ENCODE results near the gene MRPS26. TPM values are rescaled to one million over a fixed set of nuclear protein-coding genes. Genes with fewer than 3 reads are reported as not detected.

The MRPS26 gene
- total RNA-seq, 1 experiment from 2014 or later = 84.3 TPM

DNA sequence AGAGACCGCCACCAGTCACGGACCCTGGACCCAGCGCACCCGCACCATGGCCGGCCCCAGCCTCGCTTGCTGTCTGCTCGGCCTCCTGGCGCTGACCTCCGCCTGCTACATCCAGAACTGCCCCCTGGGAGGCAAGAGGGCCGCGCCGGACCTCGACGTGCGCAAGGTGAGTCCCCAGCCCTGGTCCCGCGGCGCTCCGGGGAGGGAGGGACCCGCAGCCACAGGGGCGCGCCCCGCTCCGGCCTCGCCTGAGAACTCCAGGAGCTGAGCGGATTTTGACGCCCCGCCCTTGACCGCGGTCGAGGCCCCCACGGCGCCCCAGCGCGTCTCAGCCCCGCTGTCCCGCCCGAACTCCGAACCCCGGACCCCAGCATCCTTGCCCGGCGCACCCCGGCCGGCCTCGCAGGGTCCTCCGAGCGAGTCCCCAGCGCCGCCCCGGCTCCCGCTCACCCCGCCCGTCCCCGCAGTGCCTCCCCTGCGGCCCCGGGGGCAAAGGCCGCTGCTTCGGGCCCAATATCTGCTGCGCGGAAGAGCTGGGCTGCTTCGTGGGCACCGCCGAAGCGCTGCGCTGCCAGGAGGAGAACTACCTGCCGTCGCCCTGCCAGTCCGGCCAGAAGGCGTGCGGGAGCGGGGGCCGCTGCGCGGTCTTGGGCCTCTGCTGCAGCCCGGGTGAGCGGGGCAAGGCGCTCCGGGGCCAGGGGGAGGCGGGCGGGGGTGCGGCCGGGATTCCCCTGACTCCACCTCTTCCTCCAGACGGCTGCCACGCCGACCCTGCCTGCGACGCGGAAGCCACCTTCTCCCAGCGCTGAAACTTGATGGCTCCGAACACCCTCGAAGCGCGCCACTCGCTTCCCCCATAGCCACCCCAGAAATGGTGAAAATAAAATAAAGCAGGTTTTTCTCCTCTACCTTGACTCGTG is 26.0 kb downstream of the MRPS26 start, which contains the start of gene OXT:
Gene OXT, plus strand, starts transcription at position 11 of the 920 bp plus-strand sequence. Its CDS starts 36 bp downstream, at position 47.
- no peak for ATAC-seq

DNA sequence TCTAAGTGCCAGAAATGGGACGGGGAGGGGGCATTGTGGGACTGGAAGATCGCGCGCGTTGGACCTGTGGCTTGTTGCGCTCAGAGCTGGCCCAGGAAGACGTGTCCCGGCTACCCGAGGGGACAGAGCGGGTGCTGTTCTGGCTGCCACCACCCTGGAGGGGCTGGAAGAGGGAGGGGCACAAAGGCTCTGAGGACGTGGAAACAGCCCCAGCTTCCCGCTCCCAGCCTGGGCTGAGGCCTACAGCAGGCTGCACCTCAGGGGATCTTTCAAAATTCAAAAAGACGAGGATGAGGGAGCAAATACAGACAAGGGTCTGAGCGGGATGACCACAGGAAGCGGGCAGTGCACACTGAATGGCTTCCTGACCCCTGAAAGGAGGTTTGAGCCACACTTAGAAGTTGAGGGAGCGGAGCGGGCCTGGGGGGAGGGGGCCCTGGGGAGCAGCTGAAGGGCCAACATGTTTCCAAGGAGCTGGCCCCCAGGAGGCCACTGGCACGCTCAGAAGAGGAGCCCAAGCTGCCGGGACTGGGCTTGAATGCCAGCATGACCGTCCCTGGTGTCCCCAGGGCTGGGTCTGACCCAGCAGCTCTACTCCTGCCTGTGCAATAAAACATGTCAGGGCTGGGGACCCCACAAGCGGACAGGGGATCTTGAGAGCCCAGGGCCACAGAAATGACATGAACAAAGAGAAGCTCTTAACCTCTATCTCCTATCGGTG is 26.8 kb downstream of the MRPS26 start:
- no peaks in the 10 kb centered on the region for H3K36me3 ChIP-seq (ENCODE audit: control insufficient read depth in 1 of 2, insufficient read depth in 2 of 2, low read length in 2 of 2)
- no peaks in the 10 kb centered on the region for H3K79me2 ChIP-seq (ENCODE audit: insufficient read depth, low read length)
- no peak overlapping the region for H3K4me2 ChIP-seq (ENCODE audit: low read length)
- ChIA-PET RAD21 (ENCODE audit: low non-redundant PET in 1 of 2, low total read pairs in 2 of 2, uncharacterized antibody in 2 of 2, unreplicated experiment in 2 of 2) (interaction anchor here in 1 of 2 experiments (0.5 to 0.6 kb wide), 2 partner anchors 28 to 190 kb away, joined by 3 to 7 read pairs; no protein-coding TSS in a partner anchor), CTCF (no interaction called here), POLR2A (no interaction called here)
- H3K9me3 ChIP-seq (ENCODE audit: control insufficient read depth in 1 of 2, insufficient read depth in 1 of 2, low read depth in 1 of 2, low read length in 2 of 2) = no peaks in the 10 kb centered on the region
- H4K20me1 ChIP-seq (ENCODE audit: insufficient read depth) = no peaks in the 10 kb centered on the region
- H3K27me3 ChIP-seq (ENCODE audit: insufficient read depth, low read length) = no peaks in the 10 kb centered on the region
- intact Hi-C loops (cut with micrococcal nuclease) = no loop called here
- no peak overlapping the region for H3K9ac ChIP-seq (ENCODE audit: low read length)
- BruUV-seq (replicated peaks) = no TSS peak
- H3K4me1 ChIP-seq (ENCODE audit: control insufficient read depth in 1 of 2, insufficient read depth in 2 of 2, low read length in 2 of 2) = peaks cover 11 to 22% of the 10 kb centered on the region in 2 experiments; a peak in 3 of 4 replicates
- no peak overlapping the region for H3K4me3 ChIP-seq (replicated peaks in 1 of 2; ENCODE audit: low read depth in 1 of 2, low read length in 2 of 2)
- ATAC-seq (no peak), DNase-seq (ENCODE audit: low read depth, low spot score) (no peak)
- H2AFZ ChIP-seq (ENCODE audit: low read depth, low read length, poor library complexity, severe bottlenecking) = no peak overlapping the region
- H3K27ac ChIP-seq (ENCODE audit: low read depth, low read length) = no peak overlapping the region
- no peaks in the 10 kb centered on the region for H3K9me2 ChIP-seq (ENCODE audit: insufficient read depth)
- no peak for TF ChIP-seq ATF3 (IDR thresholded peaks at IDR 0.05)
- no peak for TF ChIP-seq EZH2phosphoT487 (IDR thresholded peaks at IDR 0.05; ENCODE audit: borderline replicate concordance)
- no peak for TF ChIP-seq TCF7L2 (IDR thresholded peaks at IDR 0.05; ENCODE audit: borderline replicate concordance, extremely low read depth, insufficient read depth, insufficient read length)
- no peak for TF ChIP-seq ELF1 (IDR thresholded peaks at IDR 0.05; ENCODE audit: borderline replicate concordance, low read depth)
- TF ChIP-seq ZFX (IDR thresholded peaks at IDR 0.05) = no peak
- no peak for TF ChIP-seq POLR2AphosphoS5 (IDR thresholded peaks at IDR 0.05; ENCODE audit: low read depth, low read length)
- TF ChIP-seq SP1 (IDR thresholded peaks at IDR 0.05; ENCODE audit: low read depth) = no peak
- no peak for TF ChIP-seq ZNF274 (IDR thresholded peaks at IDR 0.05; ENCODE audit: low read depth, low read length)
- TF ChIP-seq EGR1 (IDR thresholded peaks at IDR 0.05; ENCODE audit: low read depth) = no peak
- TF ChIP-seq FOSL1 (IDR thresholded peaks at IDR 0.05; ENCODE audit: low read depth) = no peak
- TF ChIP-seq, protein P1, sequence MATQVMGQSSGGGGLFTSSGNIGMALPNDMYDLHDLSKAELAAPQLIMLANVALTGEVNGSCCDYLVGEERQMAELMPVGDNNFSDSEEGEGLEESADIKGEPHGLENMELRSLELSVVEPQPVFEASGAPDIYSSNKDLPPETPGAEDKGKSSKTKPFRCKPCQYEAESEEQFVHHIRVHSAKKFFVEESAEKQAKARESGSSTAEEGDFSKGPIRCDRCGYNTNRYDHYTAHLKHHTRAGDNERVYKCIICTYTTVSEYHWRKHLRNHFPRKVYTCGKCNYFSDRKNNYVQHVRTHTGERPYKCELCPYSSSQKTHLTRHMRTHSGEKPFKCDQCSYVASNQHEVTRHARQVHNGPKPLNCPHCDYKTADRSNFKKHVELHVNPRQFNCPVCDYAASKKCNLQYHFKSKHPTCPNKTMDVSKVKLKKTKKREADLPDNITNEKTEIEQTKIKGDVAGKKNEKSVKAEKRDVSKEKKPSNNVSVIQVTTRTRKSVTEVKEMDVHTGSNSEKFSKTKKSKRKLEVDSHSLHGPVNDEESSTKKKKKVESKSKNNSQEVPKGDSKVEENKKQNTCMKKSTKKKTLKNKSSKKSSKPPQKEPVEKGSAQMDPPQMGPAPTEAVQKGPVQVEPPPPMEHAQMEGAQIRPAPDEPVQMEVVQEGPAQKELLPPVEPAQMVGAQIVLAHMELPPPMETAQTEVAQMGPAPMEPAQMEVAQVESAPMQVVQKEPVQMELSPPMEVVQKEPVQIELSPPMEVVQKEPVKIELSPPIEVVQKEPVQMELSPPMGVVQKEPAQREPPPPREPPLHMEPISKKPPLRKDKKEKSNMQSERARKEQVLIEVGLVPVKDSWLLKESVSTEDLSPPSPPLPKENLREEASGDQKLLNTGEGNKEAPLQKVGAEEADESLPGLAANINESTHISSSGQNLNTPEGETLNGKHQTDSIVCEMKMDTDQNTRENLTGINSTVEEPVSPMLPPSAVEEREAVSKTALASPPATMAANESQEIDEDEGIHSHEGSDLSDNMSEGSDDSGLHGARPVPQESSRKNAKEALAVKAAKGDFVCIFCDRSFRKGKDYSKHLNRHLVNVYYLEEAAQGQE (IDR thresholded peaks at IDR 0.05; ENCODE audit: low read depth) = no peak

More for the DNA sequence above, 26.0 kb downstream of the MRPS26 start, which contains the start of gene OXT:
- DNase-seq (ENCODE audit: low read depth, low spot score) = no peak
- H2AFZ ChIP-seq (ENCODE audit: low read depth, low read length, poor library complexity, severe bottlenecking) = no peak within 1 kb of the TSS
- H3K9ac ChIP-seq (ENCODE audit: low read length) = no peak within 1 kb of the TSS
- ChIA-PET CTCF (no interaction called here), RAD21 (ENCODE audit: low non-redundant PET in 1 of 2, low total read pairs in 2 of 2, uncharacterized antibody in 2 of 2, unreplicated experiment in 2 of 2) (no interaction called here), POLR2A (no interaction called here)
- BruUV-seq (replicated peaks) = no TSS peak
- TF ChIP-seq POLR2AphosphoS5 (IDR thresholded peaks at IDR 0.05; ENCODE audit: low read depth, low read length) = no peak
- H3K4me1 ChIP-seq (ENCODE audit: control insufficient read depth in 1 of 2, insufficient read depth in 2 of 2, low read length in 2 of 2) = peaks cover 16 to 25% of the 10 kb centered on the region in 2 experiments; a peak in 3 of 4 replicates
- H3K4me2 ChIP-seq (ENCODE audit: low read length) = no peak within 1 kb of the TSS
- no peak within 1 kb of the TSS for H3K27ac ChIP-seq (ENCODE audit: low read depth, low read length)
- H3K4me3 ChIP-seq (replicated peaks in 1 of 2; ENCODE audit: low read depth in 1 of 2, low read length in 2 of 2) = no peak within 1 kb of the TSS
- no peaks in the 10 kb centered on the region for H4K20me1 ChIP-seq (ENCODE audit: insufficient read depth)
- no peaks in the 10 kb centered on the region for H3K36me3 ChIP-seq (ENCODE audit: control insufficient read depth in 1 of 2, insufficient read depth in 2 of 2, low read length in 2 of 2)
- H3K9me3 ChIP-seq (ENCODE audit: control insufficient read depth in 1 of 2, insufficient read depth in 1 of 2, low read depth in 1 of 2, low read length in 2 of 2) = no peaks in the 10 kb centered on the region
- H3K9me2 ChIP-seq (ENCODE audit: insufficient read depth) = no peaks in the 10 kb centered on the region
- no peaks in the 10 kb centered on the region for H3K79me2 ChIP-seq (ENCODE audit: insufficient read depth, low read length)
- no peaks in the 10 kb centered on the region for H3K27me3 ChIP-seq (ENCODE audit: insufficient read depth, low read length)
- intact Hi-C loops (cut with micrococcal nuclease) = no loop called here

All from HCT116 (cell line).